A549 (cell line): Measurements from ENCODE around the gene TMC6. TPM values are rescaled to one million over a fixed set of nuclear protein-coding genes. Genes with fewer than 3 reads are reported as not detected.

Experiments
- ATAC-seq, 2 experiments: fragments of 200-7000 bp in 1 of 2; fragments of >200 bp in 1 of 2; cut with Nextera tagmentation in 1 of 2; cut with Tn5 transposase in 1 of 2; 3 replicates each; pipeline versions ENCODE4 v1.8.0 to v1.9.1; 2018 to 2020; ENCODE audit warnings: mild to moderate bottlenecking in 1 of 2, moderate library complexity in 1 of 2
- CTCF ChIA-PET: fragments of 300-600 bp; sonication (Branson Sonifier 250); formaldehyde crosslinking; extraction: SDS; loops from one replicate; lab custom pipeline; 2021; ENCODE audit warnings: antibody characterized with exemption, inconsistent platforms; lab: Yijun Ruan, JAX
- POLR2A ChIA-PET: fragments of 350-600 bp; formaldehyde crosslinking; extraction: SDS; loops from one replicate; lab custom pipeline; 2021; ENCODE audit warnings: antibody characterized with exemption, inconsistent platforms; lab: Yijun Ruan, JAX
- DNase-seq, 2 experiments: peaks; one replicate each; pipeline versions ENCODE4 v3.0.0 to v3.0.0-alpha.2; 2011 to 2016; ENCODE audit warnings: low read depth in 1 of 2, low spot score in 1 of 2
- FAIRE-seq: peaks from 2 replicates; lab custom pipeline; 2011; peaks lifted over from hg19 to GRCh38; lab: Jason Lieb, UNC
- H3K27ac ChIP-seq, 2 experiments: fragments of >200 bp; sonication (Bioruptor Twin); formaldehyde crosslinking; 3 replicates each; pipeline ENCODE4 v1.5.1; 2016 to 2017
- H3K4me1 ChIP-seq: fragments of >200 bp; sonication (Bioruptor Twin); formaldehyde crosslinking; 3 replicates; pipeline ENCODE4 v1.6.1; 2016
- H3K4me2 ChIP-seq: fragments of >200 bp; sonication (Bioruptor Twin); formaldehyde crosslinking; 3 replicates; pipeline ENCODE4 v1.6.1; 2016
- H3K4me3 ChIP-seq: fragments of >200 bp; sonication (Bioruptor Twin); formaldehyde crosslinking; 3 replicates; pipeline ENCODE4 v1.5.1; 2016
- H3K9me3 ChIP-seq: fragments of >200 bp; sonication (Bioruptor Twin); formaldehyde crosslinking; 3 replicates; pipeline ENCODE4 v1.6.1; 2016
- BHLHE40 ChIP-seq: IDR thresholded peaks from 2 replicates; pipeline ENCODE4 v1.6.1; 2012; ENCODE audit warnings: low read depth, low read length, inconsistent platforms
- CBX8 ChIP-seq: fragments of 200-600 bp; sonication (generic); IDR thresholded peaks from 2 replicates; pipeline ENCODE4 v1.6.1; 2016
- EHF ChIP-seq: fragments of 250-450 bp; sonication (Bioruptor Pico); IDR thresholded peaks from 2 replicates; pipeline ENCODE4 v1.5.0; 2020; ENCODE audit warnings: mild to moderate bottlenecking
- ESRRA ChIP-seq: fragments of 150-350 bp; IDR thresholded peaks from 2 replicates; pipeline ENCODE4 v1.6.1; 2014; ENCODE audit warnings: mild to moderate bottlenecking, low read length, borderline replicate concordance
- GATA3 ChIP-seq: IDR thresholded peaks from 2 replicates; pipeline ENCODE4 v1.6.1; 2012; ENCODE audit warnings: borderline replicate concordance
- HEYL ChIP-seq: fragments of 250-450 bp; sonication (Bioruptor Pico); IDR thresholded peaks from 2 replicates; pipeline ENCODE4 v1.8.0; 2021; ENCODE audit warnings: mild to moderate bottlenecking, moderate library complexity
- JUN ChIP-seq, 2 experiments: fragments of >200 bp; sonication (Bioruptor Twin); formaldehyde crosslinking; IDR thresholded peaks; 2 replicates in 1 of 2; 3 replicates in 1 of 2; pipeline ENCODE4 v1.6.1; 2016 to 2017
- KDM1A ChIP-seq: fragments of 200-600 bp; sonication (generic); IDR thresholded peaks from 2 replicates; pipeline ENCODE4 v1.6.1; 2016; ENCODE audit warnings: low read depth, mild to moderate bottlenecking
- KDM5A ChIP-seq: fragments of 200-600 bp; sonication (generic); IDR thresholded peaks from 2 replicates; pipeline ENCODE4 v1.6.1; 2016; ENCODE audit warnings: antibody characterized with exemption, mild to moderate bottlenecking
- NR3C1 ChIP-seq: fragments of >200 bp; sonication (Bioruptor Twin); formaldehyde crosslinking; IDR thresholded peaks from 3 replicates; pipeline ENCODE4 v1.6.1; 2017
- RCOR1 ChIP-seq: fragments of 150-350 bp; IDR thresholded peaks from 2 replicates; pipeline ENCODE4 v1.6.1; 2014; ENCODE audit warnings: antibody characterized with exemption, low read length, low read depth
- RNF2 ChIP-seq: fragments of 200-600 bp; sonication (generic); IDR thresholded peaks from 2 replicates; pipeline ENCODE4 v1.6.1; 2016; ENCODE audit warnings: low read depth, mild to moderate bottlenecking, antibody characterized with exemption, moderate library complexity, borderline replicate concordance
- ZFP36 ChIP-seq: fragments of 450-650 bp; IDR thresholded peaks from 2 replicates; pipeline ENCODE4 v1.6.1; 2014; ENCODE audit warnings: borderline replicate concordance; ENCODE audit not compliant: partially characterized antibody
- ZNF302 ChIP-seq: fragments of 250-450 bp; sonication (Bioruptor Pico); IDR thresholded peaks from 2 replicates; pipeline ENCODE4 v1.9.0; 2021; ENCODE audit warnings: inconsistent platforms, mild to moderate bottlenecking, moderate library complexity
- WGBS: methylation state at CpG from one replicate; pipeline ENCODE4 v1.1.6; 2017; ENCODE audit errors: missing lambda C conversion rate; 5-methylcytosine and 5-hydroxymethylcytosine counted together
- polyA plus RNA-seq, 4 experiments: library from polyadenylated mRNA; depleted of rRNA in 3 of 4; stranded (reverse); fragments of >200 nt; fragmentation: RNase III in 1 of 4; extraction: RNeasy Plus Mini Kit Qiagen cat#74134 plus additional on column Dnase treatment in 1 of 4; gene quantifications; 2 replicates in 3 of 4; 3 replicates in 1 of 4; pipeline ENCODE4 v1.2.3, GENCODE V29; 2011 to 2017
- TF ChIP-seq, protein P1 (sequence below): IDR thresholded peaks from 2 replicates; pipeline ENCODE4 v1.6.1; 2012; ENCODE audit warnings: low read depth, borderline replicate concordance
- TF ChIP-seq, protein P2 (sequence below): fragments of >200 bp; sonication (Bioruptor Twin); formaldehyde crosslinking; IDR thresholded peaks from 3 replicates; pipeline ENCODE4 v1.5.1; 2016
- TF ChIP-seq, protein P3 (sequence below): fragments of 250-450 bp; sonication (Bioruptor Pico); IDR thresholded peaks from 2 replicates; pipeline ENCODE4 v1.5.0; 2021; ENCODE audit warnings: mild to moderate bottlenecking, moderate library complexity, borderline replicate concordance
- TF ChIP-seq, protein P4 (sequence below): fragments of 150-350 bp; IDR thresholded peaks from 2 replicates; pipeline ENCODE4 v1.6.1; 2014; ENCODE audit warnings: low read depth, mild to moderate bottlenecking, low read length

The TMC6 gene
- polyA plus RNA-seq, 2 of the 4 experiments (the other 2 are of a cell fraction), result 4.7 to 9.4 TPM

DNA sequence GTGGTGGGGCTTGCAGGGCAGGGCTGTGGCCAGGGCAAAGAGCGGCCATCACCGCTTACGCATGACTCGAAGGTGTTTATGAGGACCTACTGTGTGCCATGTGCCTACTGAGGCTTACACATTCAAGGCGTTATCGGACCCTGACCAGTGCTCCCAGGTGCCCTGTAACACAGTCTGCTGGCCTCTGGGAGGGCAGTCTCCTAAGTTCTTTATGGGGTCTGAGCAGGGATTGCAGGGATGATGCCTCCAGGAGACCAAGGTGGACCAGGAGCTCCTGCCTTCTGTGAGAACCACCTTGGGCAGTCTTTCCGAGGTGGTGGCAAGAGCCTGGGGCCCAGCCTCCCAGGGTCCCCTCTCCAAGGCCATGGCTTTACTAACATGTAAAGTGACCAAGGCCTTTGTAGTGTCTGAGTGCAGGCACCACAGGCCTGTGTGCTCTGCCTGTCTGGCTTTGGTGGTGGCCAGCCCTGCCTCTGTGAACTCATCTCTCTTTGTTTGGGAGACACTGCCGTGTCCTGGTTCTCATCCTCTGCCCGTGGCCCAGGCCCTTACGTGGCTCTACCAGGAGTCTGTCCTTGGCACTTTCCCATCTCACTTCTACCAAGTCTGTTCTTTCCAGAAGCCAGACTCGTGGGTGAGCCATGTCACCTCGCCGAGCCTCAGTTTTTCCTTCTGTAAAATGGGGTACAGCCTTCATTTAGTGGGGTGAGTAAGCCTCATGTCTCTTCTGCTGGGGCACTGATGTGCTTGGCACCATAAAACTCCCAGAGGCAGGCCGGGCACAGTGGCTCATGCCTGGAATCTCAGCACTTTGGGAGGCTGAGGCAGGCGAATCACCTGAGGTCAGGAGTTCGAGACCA is 36.4 kb upstream of the TMC6 start:
- FAIRE-seq, result no peak
- no peak overlapping the region for H3K4me3 ChIP-seq
- TF ChIP-seq KDM1A (0 out of 2 replicates have a peak, but pooled peaks have one; percentile 64), KDM5A (no peak)
- TF ChIP-seq, all 56 proteins: peak for 1
- 85% methylated on average over 16 of the region's 16 CpGs for WGBS
- Histone ChIP-seq H3K9me3 (no peaks in the 10 kb centered on the region), H3K4me2 (no peak overlapping the region), H3K27ac (no peak overlapping the region), H3K4me1 (peaks cover 8% of the 10 kb centered on the region; the same call in 2 of the 3 replicates)
- ChIA-PET CTCF (interaction anchor here (1.0 to 4.5 kb wide), 10 partner anchors 11 to 257 kb away, joined by 3 to 54 read pairs (median 6); partner anchors contain the start of gene TK1), POLR2A (no interaction called here)
- DNase-seq, result no peak
- no peak for ATAC-seq

DNA sequence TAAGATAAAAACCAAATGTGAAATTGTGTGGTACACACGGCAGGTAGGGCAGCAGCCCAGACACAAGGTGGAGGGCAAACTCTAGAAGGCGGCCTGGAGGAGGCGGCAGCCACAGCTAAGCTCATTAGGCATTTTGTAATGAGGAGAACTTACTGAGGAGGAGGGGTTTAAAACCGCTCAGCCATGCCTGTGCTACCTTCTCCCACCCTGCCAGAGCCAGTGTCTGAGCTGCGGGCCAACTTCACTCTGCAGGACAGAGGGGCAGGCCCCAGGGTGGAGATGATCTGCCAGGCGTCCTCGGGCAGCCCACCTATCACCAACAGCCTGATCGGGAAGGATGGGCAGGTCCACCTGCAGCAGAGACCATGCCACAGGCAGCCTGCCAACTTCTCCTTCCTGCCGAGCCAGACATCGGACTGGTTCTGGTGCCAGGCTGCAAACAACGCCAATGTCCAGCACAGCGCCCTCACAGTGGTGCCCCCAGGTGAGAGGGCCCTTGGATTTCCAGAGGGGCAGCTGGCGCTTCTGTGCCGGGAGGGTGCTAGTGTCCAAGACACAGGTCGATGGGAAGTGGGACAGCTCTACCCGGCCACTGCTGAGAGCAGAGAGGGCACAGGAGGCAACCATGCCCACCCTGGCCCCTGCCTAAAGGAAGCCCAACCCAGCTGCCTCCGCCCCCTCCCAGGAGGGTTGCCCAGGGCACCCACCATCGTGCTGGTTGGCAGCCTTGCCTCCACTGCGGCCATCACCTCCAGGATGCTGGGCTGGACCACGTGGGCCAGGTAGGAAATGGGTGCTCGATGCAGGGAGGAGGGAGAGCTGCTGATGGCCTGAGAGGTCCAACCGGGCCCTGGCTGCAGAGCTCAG is 35.6 kb upstream of the TMC6 start:
- Histone ChIP-seq H3K4me2 (no peak overlapping the region), H3K4me3 (no peak overlapping the region)
- CTCF ChIA-PET, result interaction anchor here (1.0 to 4.5 kb wide), 9 partner anchors 11 to 258 kb away, joined by 3 to 54 read pairs (median 8); partner anchors contain the start of gene TK1
- ATAC-seq, result no peak
- POLR2A ChIA-PET, result no interaction called here
- TF ChIP-seq, protein P1, sequence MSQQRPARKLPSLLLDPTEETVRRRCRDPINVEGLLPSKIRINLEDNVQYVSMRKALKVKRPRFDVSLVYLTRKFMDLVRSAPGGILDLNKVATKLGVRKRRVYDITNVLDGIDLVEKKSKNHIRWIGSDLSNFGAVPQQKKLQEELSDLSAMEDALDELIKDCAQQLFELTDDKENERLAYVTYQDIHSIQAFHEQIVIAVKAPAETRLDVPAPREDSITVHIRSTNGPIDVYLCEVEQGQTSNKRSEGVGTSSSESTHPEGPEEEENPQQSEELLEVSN, result no peak
- no peak for TF ChIP-seq EHF (CRISPR knock-in tag)
- no peak for TF ChIP-seq JUN (IDR thresholded peaks at IDR 0.05)
- no peak for TF ChIP-seq BHLHE40
- no peak for TF ChIP-seq ZNF302 (CRISPR knock-in tag)
- no peak for TF ChIP-seq HEYL (CRISPR knock-in tag)
- no peak for TF ChIP-seq RCOR1
- TF ChIP-seq RNF2, result no peak
- TF ChIP-seq, protein P2, sequence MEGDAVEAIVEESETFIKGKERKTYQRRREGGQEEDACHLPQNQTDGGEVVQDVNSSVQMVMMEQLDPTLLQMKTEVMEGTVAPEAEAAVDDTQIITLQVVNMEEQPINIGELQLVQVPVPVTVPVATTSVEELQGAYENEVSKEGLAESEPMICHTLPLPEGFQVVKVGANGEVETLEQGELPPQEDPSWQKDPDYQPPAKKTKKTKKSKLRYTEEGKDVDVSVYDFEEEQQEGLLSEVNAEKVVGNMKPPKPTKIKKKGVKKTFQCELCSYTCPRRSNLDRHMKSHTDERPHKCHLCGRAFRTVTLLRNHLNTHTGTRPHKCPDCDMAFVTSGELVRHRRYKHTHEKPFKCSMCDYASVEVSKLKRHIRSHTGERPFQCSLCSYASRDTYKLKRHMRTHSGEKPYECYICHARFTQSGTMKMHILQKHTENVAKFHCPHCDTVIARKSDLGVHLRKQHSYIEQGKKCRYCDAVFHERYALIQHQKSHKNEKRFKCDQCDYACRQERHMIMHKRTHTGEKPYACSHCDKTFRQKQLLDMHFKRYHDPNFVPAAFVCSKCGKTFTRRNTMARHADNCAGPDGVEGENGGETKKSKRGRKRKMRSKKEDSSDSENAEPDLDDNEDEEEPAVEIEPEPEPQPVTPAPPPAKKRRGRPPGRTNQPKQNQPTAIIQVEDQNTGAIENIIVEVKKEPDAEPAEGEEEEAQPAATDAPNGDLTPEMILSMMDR, result no peak
- TF ChIP-seq, protein P3, sequence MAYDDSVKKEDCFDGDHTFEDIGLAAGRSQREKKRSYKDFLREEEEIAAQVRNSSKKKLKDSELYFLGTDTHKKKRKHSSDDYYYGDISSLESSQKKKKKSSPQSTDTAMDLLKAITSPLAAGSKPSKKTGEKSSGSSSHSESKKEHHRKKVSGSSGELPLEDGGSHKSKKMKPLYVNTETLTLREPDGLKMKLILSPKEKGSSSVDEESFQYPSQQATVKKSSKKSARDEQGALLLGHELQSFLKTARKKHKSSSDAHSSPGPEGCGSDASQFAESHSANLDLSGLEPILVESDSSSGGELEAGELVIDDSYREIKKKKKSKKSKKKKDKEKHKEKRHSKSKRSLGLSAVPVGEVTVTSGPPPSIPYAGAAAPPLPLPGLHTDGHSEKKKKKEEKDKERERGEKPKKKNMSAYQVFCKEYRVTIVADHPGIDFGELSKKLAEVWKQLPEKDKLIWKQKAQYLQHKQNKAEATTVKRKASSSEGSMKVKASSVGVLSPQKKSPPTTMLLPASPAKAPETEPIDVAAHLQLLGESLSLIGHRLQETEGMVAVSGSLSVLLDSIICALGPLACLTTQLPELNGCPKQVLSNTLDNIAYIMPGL (CRISPR knock-in tag), result no peak
- TF ChIP-seq ZFP36, result no peak
- TF ChIP-seq, protein P4, sequence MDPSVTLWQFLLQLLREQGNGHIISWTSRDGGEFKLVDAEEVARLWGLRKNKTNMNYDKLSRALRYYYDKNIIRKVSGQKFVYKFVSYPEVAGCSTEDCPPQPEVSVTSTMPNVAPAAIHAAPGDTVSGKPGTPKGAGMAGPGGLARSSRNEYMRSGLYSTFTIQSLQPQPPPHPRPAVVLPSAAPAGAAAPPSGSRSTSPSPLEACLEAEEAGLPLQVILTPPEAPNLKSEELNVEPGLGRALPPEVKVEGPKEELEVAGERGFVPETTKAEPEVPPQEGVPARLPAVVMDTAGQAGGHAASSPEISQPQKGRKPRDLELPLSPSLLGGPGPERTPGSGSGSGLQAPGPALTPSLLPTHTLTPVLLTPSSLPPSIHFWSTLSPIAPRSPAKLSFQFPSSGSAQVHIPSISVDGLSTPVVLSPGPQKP, result no peak
- no peak for TF ChIP-seq KDM1A
- TF ChIP-seq CBX8, result no peak
- TF ChIP-seq GATA3, result no peak
- TF ChIP-seq NR3C1, result no peak
- no peak for TF ChIP-seq ESRRA
- TF ChIP-seq, all 56 proteins: peak for 0
- DNase-seq (no peak), FAIRE-seq (no peak)
- no peaks in the 10 kb centered on the region for H3K9me3 ChIP-seq
- no peak overlapping the region for H3K27ac ChIP-seq
- 75% methylated on average over 17 of the region's 22 CpGs for WGBS
- H3K4me1 ChIP-seq, result 0 out of 3 replicates have a peak, but pooled peaks cover 3% of the 10 kb centered on the region
